ENCODE results near the gene GNGT2. TPM values are rescaled to one million over a fixed set of nuclear protein-coding genes. Genes with fewer than 3 reads are reported as not detected.

The GNGT2 gene
- total RNA-seq = not detected in 2 replicates

DNA sequence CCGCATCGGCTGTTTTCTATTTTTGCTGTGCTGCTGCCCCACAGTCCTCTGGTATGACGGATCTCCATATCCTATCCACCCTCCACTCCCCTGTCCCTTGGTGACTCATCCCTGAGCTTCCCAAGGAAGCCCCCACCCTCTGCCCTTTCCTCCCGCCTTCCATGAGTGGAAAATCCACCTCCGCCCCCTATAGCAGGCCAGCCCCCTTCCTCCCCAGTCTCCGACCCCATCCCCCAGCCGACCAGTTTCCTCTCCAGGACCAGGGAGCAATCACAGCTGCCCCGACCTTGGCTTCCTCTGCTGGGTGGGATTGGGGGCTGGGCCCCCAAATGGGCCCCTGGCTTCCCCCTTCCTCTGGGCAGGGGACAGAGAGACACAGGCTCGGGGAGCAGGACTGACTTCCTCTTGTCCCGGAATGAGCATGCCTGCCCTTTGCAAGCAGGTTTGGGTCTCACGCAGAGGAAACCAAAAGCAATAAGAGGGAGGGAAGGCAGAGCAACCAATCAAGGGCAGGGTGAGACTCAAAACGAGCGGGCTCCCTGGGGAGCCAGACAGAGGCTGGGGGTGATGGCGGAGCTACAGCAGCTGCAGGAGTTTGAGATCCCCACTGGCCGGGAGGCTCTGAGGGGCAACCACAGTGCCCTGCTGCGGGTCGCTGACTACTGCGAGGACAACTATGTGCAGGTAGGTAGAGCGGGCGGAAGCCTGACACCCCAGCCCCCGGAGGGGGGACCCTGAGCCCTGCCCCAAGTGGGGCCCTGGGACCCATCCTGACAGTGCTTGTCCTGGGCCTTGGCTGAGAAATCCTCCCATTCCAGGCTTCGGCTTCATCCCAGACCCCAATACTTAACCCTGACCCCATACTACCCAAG lies at the start of gene GNGT2, which contains the start of gene ABI3:
TSS of gene GNGT2 (minus strand) at position 417 of the 872 bp plus-strand sequence. CDS start 3,152 bp downstream, outside the sequence.
TSS of gene ABI3 (plus strand) at position 550 of the 872 bp plus-strand sequence. CDS start at position 568, 18 bp downstream.

DNA sequence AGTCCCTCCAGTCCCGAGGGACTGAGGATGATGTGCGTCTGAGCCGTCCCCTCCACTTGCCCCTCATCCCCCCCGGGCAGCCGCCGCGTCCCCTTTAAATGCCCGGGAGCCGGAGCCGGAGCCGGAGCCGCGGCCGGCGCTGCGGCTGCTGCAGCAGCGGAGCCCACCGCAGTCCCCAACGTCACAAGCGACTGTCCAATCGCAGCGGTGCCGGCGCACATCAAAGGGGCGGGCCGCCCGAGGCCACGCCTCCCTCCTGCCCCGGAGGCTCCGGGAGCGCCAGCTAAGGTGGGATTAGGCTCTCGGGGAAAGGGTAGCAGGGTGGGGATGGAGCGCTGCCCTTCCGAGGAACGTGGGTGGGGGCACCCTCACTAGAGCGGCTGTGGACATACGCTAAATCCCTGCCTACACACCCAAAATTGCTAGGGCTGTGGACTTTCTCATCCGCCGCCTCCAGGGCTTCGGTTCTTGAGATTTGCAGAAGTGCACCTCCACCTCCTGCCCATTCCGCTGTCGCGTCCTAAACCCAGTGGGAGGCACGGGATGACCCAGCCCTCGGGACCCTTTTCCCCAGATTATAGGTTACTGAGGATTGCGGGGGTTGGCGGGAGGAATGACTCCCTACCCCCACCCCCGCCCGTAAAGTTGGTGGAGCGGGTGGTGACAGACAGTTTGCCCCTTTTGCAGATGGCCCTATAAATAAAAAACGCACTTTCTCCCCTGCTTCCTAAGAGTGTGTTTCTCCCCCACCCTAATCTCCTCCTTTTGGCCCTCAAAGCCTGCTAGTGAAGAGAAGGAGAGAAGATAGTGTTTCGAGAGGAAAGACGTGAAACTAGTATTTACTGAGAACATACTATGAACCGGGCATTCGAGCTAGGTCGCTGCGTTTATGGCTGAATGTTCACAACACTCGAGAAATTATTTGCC lies 20.5 kb upstream of the GNGT2 start, which contains the start of gene PHOSPHO1:
TSS of gene PHOSPHO1 (minus strand) at position 152 of the 927 bp plus-strand sequence. CDS start 4,096 bp downstream, outside the sequence.

Other genes with a start within 250 kb of the GNGT2 start
- gene GIP, start 242.0 kb downstream of the GNGT2 start, total RNA-seq = not detected in 2 replicates
- gene IGF2BP1, start 213.2 kb downstream of the GNGT2 start, total RNA-seq = 0.44 and 0.62 TPM in 2 replicates
- gene B4GALNT2, start 77.8 kb downstream of the GNGT2 start, total RNA-seq = under 0.01 TPM in 1 of 2 replicates, not detected in the other
- 0.11 TPM in 1 of 2 replicates, not detected in the other for gene ABI3, start 133 bp upstream of the GNGT2 start, total RNA-seq
- gene PHOSPHO1, start 20.2 kb upstream of the GNGT2 start, total RNA-seq = not detected in 2 replicates
- 6.9 and 7.5 TPM in 2 replicates for gene ZNF652, start 151.7 kb upstream of the GNGT2 start, total RNA-seq
- 154 and 226 TPM in 2 replicates for gene PHB1, start 204.3 kb upstream of the GNGT2 start, total RNA-seq

Measured in uterine smooth muscle cell (primary cell).